Keratinocyte (primary cell): ENCODE results near the gene GPAM. TPM values are rescaled to one million over a fixed set of nuclear protein-coding genes. Genes with fewer than 3 reads are reported as not detected.

Experiments
- DNase-seq: peaks from one replicate; pipeline ENCODE4 v3.0.0-alpha.2; 2011; ENCODE audit warnings: low read depth, missing footprints, low spot score
- FAIRE-seq: peaks from 2 replicates; lab custom pipeline; 2011; peaks lifted over from hg19 to GRCh38; lab: Jason Lieb, UNC
- H2AFZ ChIP-seq: 2 replicates; pipeline ENCODE4 v1.6.0; 2012; ENCODE audit warnings: low read length, control low read depth, inconsistent platforms; ENCODE audit not compliant: control insufficient read depth
- H3K27ac ChIP-seq: 2 replicates; pipeline ENCODE4 v1.5.1; 2011; ENCODE audit warnings: low read length; ENCODE audit not compliant: control insufficient read depth, insufficient read depth
- H3K27me3 ChIP-seq: 3 replicates; pipeline ENCODE4 v1.6.0; 2011; ENCODE audit warnings: low read length; ENCODE audit not compliant: control insufficient read depth, insufficient read depth; ENCODE audit errors: extremely low read depth
- H3K36me3 ChIP-seq, 2 experiments: 2 replicates in 1 of 2; 3 replicates in 1 of 2; pipeline ENCODE4 v1.5.1; 2011; ENCODE audit warnings: low read length in 2 of 2, mild to moderate bottlenecking in 1 of 2; ENCODE audit not compliant: control insufficient read depth in 2 of 2, insufficient read depth in 2 of 2; ENCODE audit errors: extremely low read depth in 1 of 2
- H3K4me1 ChIP-seq: 3 replicates; pipeline ENCODE4 v1.5.1; 2011; ENCODE audit warnings: low read length; ENCODE audit not compliant: control insufficient read depth, insufficient read depth; ENCODE audit errors: extremely low read depth
- H3K4me2 ChIP-seq: 3 replicates; pipeline ENCODE4 v1.6.0; 2011; ENCODE audit warnings: low read depth, low read length; ENCODE audit not compliant: control insufficient read depth, insufficient read depth; ENCODE audit errors: extremely low read depth
- H3K4me3 ChIP-seq, 3 experiments: fragments of 200-600 bp in 1 of 3; sonication (generic) in 1 of 3; 2 replicates in 2 of 3; 3 replicates in 1 of 3; pipeline ENCODE4 v1.5.1; 2011 to 2016; ENCODE audit warnings: low read length in 3 of 3, mild to moderate bottlenecking in 3 of 3, control low read depth in 2 of 3, inconsistent platforms in 1 of 3, low read depth in 1 of 3, mixed read lengths in 1 of 3, mixed run types in 1 of 3, moderate library complexity in 1 of 3; ENCODE audit not compliant: control insufficient read depth in 2 of 3, insufficient read depth in 2 of 3; ENCODE audit errors: extremely low read depth in 1 of 3
- H3K79me2 ChIP-seq: 2 replicates; pipeline ENCODE4 v1.6.0; 2012; ENCODE audit warnings: low read length; ENCODE audit not compliant: control insufficient read depth, insufficient read depth
- H3K9ac ChIP-seq: 3 replicates; pipeline ENCODE4 v1.6.0; 2011; ENCODE audit warnings: low read length; ENCODE audit not compliant: control insufficient read depth, insufficient read depth; ENCODE audit errors: extremely low read depth
- H3K9me1 ChIP-seq: 3 replicates; pipeline ENCODE4 v1.6.0; 2011; ENCODE audit warnings: low read length; ENCODE audit not compliant: control insufficient read depth, insufficient read depth; ENCODE audit errors: extremely low read depth
- H3K9me3 ChIP-seq: 2 replicates; pipeline ENCODE4 v1.5.1; 2012; ENCODE audit warnings: low read depth, low read length; ENCODE audit not compliant: control insufficient read depth
- H4K20me1 ChIP-seq: 3 replicates; pipeline ENCODE4 v1.6.0; 2011; ENCODE audit warnings: low read length; ENCODE audit not compliant: control insufficient read depth, insufficient read depth; ENCODE audit errors: extremely low read depth
- CTCF ChIP-seq, 3 experiments: IDR thresholded peaks in 1 of 3; conservative IDR thresholded peaks in 1 of 3; optimal IDR thresholded peaks in 1 of 3; 2 replicates in 2 of 3; 3 replicates in 1 of 3; pipeline versions ENCODE3 to v1.5.1; 2011; ENCODE audit warnings: low read length in 3 of 3, mild to moderate bottlenecking in 3 of 3, moderate library complexity in 2 of 3, control low read depth in 1 of 3, inconsistent platforms in 1 of 3; ENCODE audit not compliant: insufficient read depth in 2 of 3; ENCODE audit errors: extremely low read depth in 1 of 3
- EZH2 ChIP-seq: IDR thresholded peaks from one replicate; pipeline ENCODE4 v1.6.1; 2012; ENCODE audit warnings: inconsistent platforms, mild to moderate bottlenecking, low read length, moderate library complexity
- dilution Hi-C: fragments of 300-500 bp; cut with MboI; formaldehyde crosslinking; loops from one replicate; pipeline ENCODE4 v1.7.0; 2020; ENCODE audit warnings: low sequenced_read_pairs; ENCODE audit not compliant: extremely low pct_ligation_motif_present
- polyA plus RNA-seq, 5 experiments: library from polyadenylated mRNA; depleted of rRNA in 3 of 5; stranded (reverse) in 3 of 5; stranded (forward) in 1 of 5; unstranded in 1 of 5; fragments of >200 nt; gene quantifications; 1 replicate in 1 of 5; 2 replicates in 3 of 5; 3 replicates in 1 of 5; pipeline versions ENCODE4 v1.2.1 to v1.2.3, GENCODE V29; 2011 to 2012; ENCODE audit warnings: missing spikeins in 2 of 5, low read depth in 1 of 5, low replicate concordance in 1 of 5

Gene GPAM
- polyA plus RNA-seq, 1 donor (not counting 4 experiments of a cell fraction or from before 2014, with no cell fraction given), result 7.4 TPM

- no peak overlapping the region for H2AFZ ChIP-seq
- no peaks in the 10 kb centered on the region for H3K4me1 ChIP-seq
- no peaks in the 10 kb centered on the region for H3K9me1 ChIP-seq
- H3K4me2 ChIP-seq, result no peak overlapping the region
- H3K27ac ChIP-seq, result no peak overlapping the region
- no peak overlapping the region for H3K4me3 ChIP-seq
- no peaks in the 10 kb centered on the region for H4K20me1 ChIP-seq
- H3K36me3 ChIP-seq, result no peaks in the 10 kb centered on the region
- TF ChIP-seq CTCF (optimal IDR thresholded peaks at IDR 0.05 in 1 of 3, IDR thresholded peaks at IDR 0.05 in 1 of 3, conservative IDR thresholded peaks at IDR 0.05 in 1 of 3; ENCODE audit: extremely low read depth in 1 of 3, insufficient read depth in 2 of 3, low read length in 3 of 3), result no peak
- no peak for TF ChIP-seq EZH2
- no peaks in the 10 kb centered on the region for H3K9me3 ChIP-seq
- H3K79me2 ChIP-seq, result no peaks in the 10 kb centered on the region
- no peaks in the 10 kb centered on the region for H3K27me3 ChIP-seq
- DNase-seq (no peak), FAIRE-seq (no peak)
- no peak overlapping the region for H3K9ac ChIP-seq
- dilution Hi-C loops, result loop anchor here (25.0 kb wide), 1 partner anchor 381 kb away; no protein-coding TSS in a partner anchor
Measured at GRCh38 chr10:112143420-112143819, 40.1 kb downstream of the GPAM start.

- Histone ChIP-seq H4K20me1 (no peaks in the 10 kb centered on the region), H3K4me1 (no peaks in the 10 kb centered on the region), H3K9ac (no peak overlapping the region), H3K9me3 (no peaks in the 10 kb centered on the region), H3K4me2 (no peak overlapping the region), H3K36me3 (no peaks in the 10 kb centered on the region), H2AFZ (no peak overlapping the region), H3K4me3 (no peak overlapping the region), H3K27me3 (no peaks in the 10 kb centered on the region), H3K27ac (no peak overlapping the region), H3K79me2 (no peaks in the 10 kb centered on the region), H3K9me1 (no peaks in the 10 kb centered on the region)
- dilution Hi-C loops, result loop anchor here (25.0 kb wide), 1 partner anchor 379 kb away; no protein-coding TSS in a partner anchor
- DNase-seq, result no peak
- TF ChIP-seq EZH2 (no peak), CTCF (optimal IDR thresholded peaks at IDR 0.05 in 1 of 3, IDR thresholded peaks at IDR 0.05 in 1 of 3, conservative IDR thresholded peaks at IDR 0.05 in 1 of 3; ENCODE audit: extremely low read depth in 1 of 3, insufficient read depth in 2 of 3, low read length in 3 of 3) (no peak)
- FAIRE-seq, result no peak
Measured at GRCh38 chr10:112141292-112141691, 42.3 kb downstream of the GPAM start.
